Measurements from ENCODE around the gene TINCR.

GRCh38 chr19:5559804-5560133, 8.0 kb downstream of the TINCR start:
- TF ChIP-seq POLR2A (IDR thresholded peaks at IDR 0.05) (no peak), CTCF (IDR thresholded peaks at IDR 0.05) (no peak)

All from thyroid gland (tissue), 4 donors.